ENCODE data around the gene BBIP1.

Gene BBIP1

GRCh38 chr10:110863956-110864355, 55.0 kb downstream of the BBIP1 start:
- no peak for DNase-seq (ENCODE audit: low read depth in 2 of 3, low spot score in 2 of 3)

- DNase-seq (ENCODE audit: low read depth in 2 of 3, low spot score in 2 of 3), result no peak
These were observed 55.6 kb downstream of the BBIP1 start for GRCh38 chr10:110863361-110863760.

GRCh38 chr10:110862961-110863360, 56.0 kb downstream of the BBIP1 start:
- DNase-seq (ENCODE audit: low read depth in 2 of 3, low spot score in 2 of 3), result no peak

GRCh38 chr10:110861930-110862649, 56.9 kb downstream of the BBIP1 start:
- no peak for DNase-seq (ENCODE audit: low read depth in 2 of 3, low spot score in 2 of 3)

GRCh38 chr10:110861476-110861875, 57.5 kb downstream of the BBIP1 start:
- DNase-seq (ENCODE audit: low read depth in 2 of 3, low spot score in 2 of 3), result no peak

- no peak for DNase-seq (ENCODE audit: low read depth in 2 of 3, low spot score in 2 of 3)
These were observed 58.3 kb downstream of the BBIP1 start for GRCh38 chr10:110860576-110861241.

GRCh38 chr10:110859973-110860376, 59.0 kb downstream of the BBIP1 start:
- DNase-seq (ENCODE audit: low read depth in 2 of 3, low spot score in 2 of 3), result no peak

- no peak for DNase-seq (ENCODE audit: low read depth in 2 of 3, low spot score in 2 of 3)
These were observed 59.6 kb downstream of the BBIP1 start for GRCh38 chr10:110859206-110859972.

GRCh38 chr10:110858297-110858934, 60.6 kb downstream of the BBIP1 start:
- DNase-seq (ENCODE audit: low read depth in 2 of 3, low spot score in 2 of 3), result no peak

GRCh38 chr10:110857265-110858171, 61.5 kb downstream of the BBIP1 start:
- DNase-seq (ENCODE audit: low read depth in 2 of 3, low spot score in 2 of 3), result no peak

GRCh38 chr10:110853921-110854605, 64.9 kb downstream of the BBIP1 start:
- no peak for DNase-seq (ENCODE audit: low read depth in 2 of 3, low spot score in 2 of 3)

GRCh38 chr10:110852947-110853346, 66.0 kb downstream of the BBIP1 start:
- no peak for DNase-seq (ENCODE audit: low read depth in 2 of 3, low spot score in 2 of 3)

GRCh38 chr10:110852255-110852896, 66.6 kb downstream of the BBIP1 start:
- no peak for DNase-seq (ENCODE audit: low read depth in 2 of 3, low spot score in 2 of 3)

- no peak for DNase-seq (ENCODE audit: low read depth in 2 of 3, low spot score in 2 of 3)
These were observed 67.9 kb downstream of the BBIP1 start for GRCh38 chr10:110851020-110851612.

- DNase-seq (ENCODE audit: low read depth in 2 of 3, low spot score in 2 of 3), result no peak
These were observed 68.9 kb downstream of the BBIP1 start for GRCh38 chr10:110850099-110850498.

Data from activated CD8-positive, alpha-beta memory T cell treated with anti-CD3 and anti-CD28 coated beads for 48 hours (primary cell).